SU-DHL-6 (cell line): ENCODE data around the gene ADGRD1.
A peak's percentile ranks its signal among the peaks of the same experiment; 100 is the strongest.

Source experiments
- H2AFZ ChIP-seq: fragments of 200-600 bp; sonication (generic); 2 replicates; pipeline ENCODE4 v1.6.1; 2014; ENCODE audit warnings: low read depth, mild to moderate bottlenecking, moderate library complexity, mixed read lengths, antibody characterized with exemption, low read length; ENCODE audit not compliant: severe bottlenecking
- H3F3A ChIP-seq: fragments of 200-600 bp; shearing (Covaris generic); 2 replicates; pipeline ENCODE4 v1.6.0; 2016; ENCODE audit warnings: antibody characterized with exemption, mild to moderate bottlenecking; ENCODE audit not compliant: insufficient read depth
- H3K27ac ChIP-seq: fragments of 200-600 bp; sonication (generic); 2 replicates; pipeline ENCODE4 v1.5.1; 2016; ENCODE audit warnings: low read depth, mild to moderate bottlenecking, low read length, moderate library complexity, mixed read lengths
- H3K27me3 ChIP-seq: fragments of 200-600 bp; sonication (generic), shearing (Covaris generic); 2 replicates; pipeline ENCODE4 v1.6.0; 2014; ENCODE audit warnings: mild to moderate bottlenecking, low read length
- H3K36me3 ChIP-seq: fragments of 200-600 bp; sonication (generic); 2 replicates; pipeline ENCODE4 v1.6.1; 2014; ENCODE audit warnings: mild to moderate bottlenecking, low read length, mixed read lengths
- H3K4me2 ChIP-seq: fragments of 300-600, 200-600 bp; shearing (Covaris generic), sonication (generic); 2 replicates; pipeline ENCODE4 v1.6.0; 2014; ENCODE audit warnings: low read length, low read depth, mild to moderate bottlenecking; ENCODE audit not compliant: poor library complexity, severe bottlenecking
- H3K4me3 ChIP-seq: fragments of 200-600 bp; sonication (generic); 2 replicates; pipeline ENCODE4 v1.5.1; 2014; ENCODE audit warnings: antibody characterized with exemption, low read length, mild to moderate bottlenecking, mixed read lengths; ENCODE audit not compliant: insufficient read depth, poor library complexity, severe bottlenecking
- H3K79me2 ChIP-seq: fragments of 200-600 bp; sonication (generic); 2 replicates; pipeline ENCODE4 v1.6.1; 2014; ENCODE audit warnings: mild to moderate bottlenecking, low read length, moderate library complexity; ENCODE audit not compliant: insufficient read depth
- H3K9ac ChIP-seq: fragments of 200-600 bp; sonication (generic); 2 replicates; pipeline ENCODE4 v1.7.0; 2014; ENCODE audit warnings: mild to moderate bottlenecking, low read length
- H3K9me2 ChIP-seq: fragments of 200-600 bp; sonication (generic); replicated peaks from 2 replicates; pipeline ENCODE4 v1.6.1; 2014; ENCODE audit warnings: low read length; ENCODE audit not compliant: insufficient read depth
- H3K9me3 ChIP-seq: fragments of 200-600 bp; sonication (generic); 2 replicates; pipeline ENCODE4 v1.6.1; 2014; ENCODE audit warnings: low read length, mixed read lengths; ENCODE audit not compliant: insufficient read depth
- H4K20me1 ChIP-seq: fragments of 200-600 bp; sonication (generic); 2 replicates; pipeline ENCODE4 v1.6.1; 2014; ENCODE audit warnings: low read depth, mild to moderate bottlenecking, antibody characterized with exemption, low read length, moderate library complexity, mixed read lengths
- EZH2phosphoT487 ChIP-seq: fragments of 200-600 bp; sonication (generic), shearing (Covaris generic); conservative IDR thresholded peaks from 2 replicates; pipeline ENCODE4 v1.6.1; 2018; ENCODE audit warnings: mild to moderate bottlenecking, antibody characterized with exemption, low read length, moderate library complexity, mixed read lengths
- TF ChIP-seq, protein P1 (sequence below): fragments of 200-600 bp; sonication (generic); IDR thresholded peaks from one replicate; pipeline ENCODE4 v1.5.1; 2017; ENCODE audit warnings: antibody characterized with exemption, mild to moderate bottlenecking, low read length, moderate library complexity; ENCODE audit not compliant: insufficient read depth, poor library complexity, severe bottlenecking

The ADGRD1 gene

DNA sequence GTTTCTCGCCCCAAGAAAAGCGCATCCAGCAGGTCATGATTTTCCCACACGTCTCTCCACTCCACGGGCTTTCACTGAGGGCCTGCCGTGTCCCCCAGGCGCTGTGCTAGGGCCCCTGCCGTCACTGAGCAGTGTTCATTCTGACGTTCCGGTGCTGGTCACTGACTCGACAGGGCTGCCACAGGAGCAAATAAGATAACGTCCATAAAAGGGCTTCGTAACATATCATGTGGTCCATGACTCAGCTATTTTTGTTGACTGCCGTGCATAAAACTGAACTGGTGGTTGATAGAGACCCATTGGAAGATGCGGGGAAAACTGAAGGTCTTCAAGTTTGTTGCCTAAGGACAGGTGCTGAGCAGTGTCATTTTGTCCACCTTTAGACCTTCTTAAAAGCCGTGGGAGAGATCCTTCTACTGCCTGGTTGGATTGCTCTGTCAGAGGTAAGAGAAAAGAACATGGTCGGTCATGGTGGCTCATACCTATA, 46.3 kb downstream of the ADGRD1 start:
- no peak overlapping the region for H3K4me2 ChIP-seq
- no peak overlapping the region for H3K4me3 ChIP-seq
- H3K79me2 ChIP-seq, result no peaks in the 10 kb centered on the region
- no peak overlapping the region for H2AFZ ChIP-seq
- no peaks in the 10 kb centered on the region for H3K9me3 ChIP-seq
- TF ChIP-seq, protein P1, sequence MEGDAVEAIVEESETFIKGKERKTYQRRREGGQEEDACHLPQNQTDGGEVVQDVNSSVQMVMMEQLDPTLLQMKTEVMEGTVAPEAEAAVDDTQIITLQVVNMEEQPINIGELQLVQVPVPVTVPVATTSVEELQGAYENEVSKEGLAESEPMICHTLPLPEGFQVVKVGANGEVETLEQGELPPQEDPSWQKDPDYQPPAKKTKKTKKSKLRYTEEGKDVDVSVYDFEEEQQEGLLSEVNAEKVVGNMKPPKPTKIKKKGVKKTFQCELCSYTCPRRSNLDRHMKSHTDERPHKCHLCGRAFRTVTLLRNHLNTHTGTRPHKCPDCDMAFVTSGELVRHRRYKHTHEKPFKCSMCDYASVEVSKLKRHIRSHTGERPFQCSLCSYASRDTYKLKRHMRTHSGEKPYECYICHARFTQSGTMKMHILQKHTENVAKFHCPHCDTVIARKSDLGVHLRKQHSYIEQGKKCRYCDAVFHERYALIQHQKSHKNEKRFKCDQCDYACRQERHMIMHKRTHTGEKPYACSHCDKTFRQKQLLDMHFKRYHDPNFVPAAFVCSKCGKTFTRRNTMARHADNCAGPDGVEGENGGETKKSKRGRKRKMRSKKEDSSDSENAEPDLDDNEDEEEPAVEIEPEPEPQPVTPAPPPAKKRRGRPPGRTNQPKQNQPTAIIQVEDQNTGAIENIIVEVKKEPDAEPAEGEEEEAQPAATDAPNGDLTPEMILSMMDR, result no peak
- TF ChIP-seq EZH2phosphoT487, result no peak
- H3K27me3 ChIP-seq, result no peaks in the 10 kb centered on the region
- no peak overlapping the region for H3K27ac ChIP-seq
- H3K36me3 ChIP-seq, result no peaks in the 10 kb centered on the region
- H3K9me2 ChIP-seq, result no peaks in the 10 kb centered on the region
- H3F3A ChIP-seq, result no peaks in the 10 kb centered on the region
- no peaks in the 10 kb centered on the region for H4K20me1 ChIP-seq
- no peak overlapping the region for H3K9ac ChIP-seq

- no peak overlapping the region for H3K9ac ChIP-seq
- H3K4me3 ChIP-seq, result no peak overlapping the region
- TF ChIP-seq, protein P1, result no peak
- TF ChIP-seq EZH2phosphoT487, result no peak
- H3K4me2 ChIP-seq, result no peak overlapping the region
- H3K27ac ChIP-seq, result no peak overlapping the region
- H3K27me3 ChIP-seq, result no peaks in the 10 kb centered on the region
- no peaks in the 10 kb centered on the region for H3K9me2 ChIP-seq
- no peaks in the 10 kb centered on the region for H3K9me3 ChIP-seq
- H3F3A ChIP-seq, result no peaks in the 10 kb centered on the region
- no peak overlapping the region for H2AFZ ChIP-seq
- H4K20me1 ChIP-seq, result no peaks in the 10 kb centered on the region
- no peaks in the 10 kb centered on the region for H3K79me2 ChIP-seq
- no peaks in the 10 kb centered on the region for H3K36me3 ChIP-seq
Observed at GRCh38 chr12:131001493-131001892, 47.8 kb downstream of the ADGRD1 start.

- peak overlapping the region; percentile 2 for H3K4me2 ChIP-seq
- H3K9ac ChIP-seq, result no peak overlapping the region
- no peaks in the 10 kb centered on the region for H3K9me2 ChIP-seq
- TF ChIP-seq, protein P1, result no peak
- TF ChIP-seq EZH2phosphoT487, result no peak
- no peak overlapping the region for H3K4me3 ChIP-seq
- H3K79me2 ChIP-seq, result no peaks in the 10 kb centered on the region
- no peaks in the 10 kb centered on the region for H3K36me3 ChIP-seq
- H3K27me3 ChIP-seq, result no peaks in the 10 kb centered on the region
- no peaks in the 10 kb centered on the region for H4K20me1 ChIP-seq
- no peak overlapping the region for H3K27ac ChIP-seq
- no peaks in the 10 kb centered on the region for H3K9me3 ChIP-seq
- H2AFZ ChIP-seq, result no peak overlapping the region
- no peaks in the 10 kb centered on the region for H3F3A ChIP-seq
Observed at GRCh38 chr12:131002216-131002631, 48.5 kb downstream of the ADGRD1 start.
